SU-DHL-6 (cell line): ENCODE results near the gene RAB37.

Experiments
- EZH2phosphoT487 ChIP-seq: fragments of 200-600 bp; sonication (generic), shearing (Covaris generic); conservative IDR thresholded peaks from 2 replicates; pipeline ENCODE4 v1.6.1; 2018; ENCODE audit warnings: mild to moderate bottlenecking, antibody characterized with exemption, low read length, moderate library complexity, mixed read lengths
- TF ChIP-seq, protein P1 (sequence below): fragments of 200-600 bp; sonication (generic); IDR thresholded peaks from one replicate; pipeline ENCODE4 v1.5.1; 2017; ENCODE audit warnings: antibody characterized with exemption, mild to moderate bottlenecking, low read length, moderate library complexity; ENCODE audit not compliant: insufficient read depth, poor library complexity, severe bottlenecking

DNA sequence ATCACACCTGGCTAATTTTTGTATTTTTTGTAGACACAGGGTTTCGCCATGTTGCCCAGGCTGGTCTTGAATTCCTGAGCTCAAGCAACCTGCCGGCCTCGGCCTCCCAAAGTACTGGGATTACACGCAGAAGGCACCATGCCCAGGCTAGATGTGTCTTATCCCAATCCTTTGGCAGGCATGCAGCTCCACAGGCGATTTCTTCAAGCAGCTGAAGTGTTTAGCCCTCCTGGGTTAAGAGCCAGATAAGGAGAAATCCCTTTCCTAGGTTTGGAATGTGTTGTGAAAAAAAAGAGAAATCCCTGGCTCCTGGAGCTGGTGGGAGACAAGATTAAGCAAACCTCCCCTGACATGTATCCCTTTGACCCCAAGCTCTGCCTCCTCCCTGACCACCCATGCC is 9.3 kb downstream of the RAB37 start:
- TF ChIP-seq, protein P1, sequence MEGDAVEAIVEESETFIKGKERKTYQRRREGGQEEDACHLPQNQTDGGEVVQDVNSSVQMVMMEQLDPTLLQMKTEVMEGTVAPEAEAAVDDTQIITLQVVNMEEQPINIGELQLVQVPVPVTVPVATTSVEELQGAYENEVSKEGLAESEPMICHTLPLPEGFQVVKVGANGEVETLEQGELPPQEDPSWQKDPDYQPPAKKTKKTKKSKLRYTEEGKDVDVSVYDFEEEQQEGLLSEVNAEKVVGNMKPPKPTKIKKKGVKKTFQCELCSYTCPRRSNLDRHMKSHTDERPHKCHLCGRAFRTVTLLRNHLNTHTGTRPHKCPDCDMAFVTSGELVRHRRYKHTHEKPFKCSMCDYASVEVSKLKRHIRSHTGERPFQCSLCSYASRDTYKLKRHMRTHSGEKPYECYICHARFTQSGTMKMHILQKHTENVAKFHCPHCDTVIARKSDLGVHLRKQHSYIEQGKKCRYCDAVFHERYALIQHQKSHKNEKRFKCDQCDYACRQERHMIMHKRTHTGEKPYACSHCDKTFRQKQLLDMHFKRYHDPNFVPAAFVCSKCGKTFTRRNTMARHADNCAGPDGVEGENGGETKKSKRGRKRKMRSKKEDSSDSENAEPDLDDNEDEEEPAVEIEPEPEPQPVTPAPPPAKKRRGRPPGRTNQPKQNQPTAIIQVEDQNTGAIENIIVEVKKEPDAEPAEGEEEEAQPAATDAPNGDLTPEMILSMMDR = no peak
- no peak for TF ChIP-seq EZH2phosphoT487
